Endothelial cell of umbilical vein (primary cell): ENCODE results near the gene ATP11C. TPM values are rescaled to one million over a fixed set of nuclear protein-coding genes. Genes with fewer than 3 reads are reported as not detected.
A peak's percentile ranks its signal among the peaks of the same experiment; 100 is the strongest.

Experiments
- BruUV-seq: library from RNA; stranded (reverse); fragments of 400-500 nt; replicated peaks from 2 replicates; lab custom pipeline; 2021; lab: Mats Ljungman, UMichigan
- CTCF ChIA-PET: fragments of 300-600, 350-600 bp; sonication (Branson Sonifier 250); formaldehyde crosslinking; loops from one replicate; lab custom pipeline; 2021; ENCODE audit warnings: antibody characterized with exemption, inconsistent platforms; lab: Charles Lee
- POLR2A ChIA-PET: fragments of 300-600, 350-600 bp; sonication (Branson Sonifier 250); formaldehyde crosslinking; loops from one replicate; lab custom pipeline; 2021; ENCODE audit warnings: antibody characterized with exemption, inconsistent platforms; lab: Charles Lee
- DNase-seq: peaks from one replicate; pipeline ENCODE4 v3.0.0-alpha.2; 2011; ENCODE audit warnings: low read depth, low spot score
- FAIRE-seq: peaks from 2 replicates; lab custom pipeline; 2011; peaks lifted over from hg19 to GRCh38; lab: Jason Lieb, UNC
- H2AFZ ChIP-seq: 2 replicates; pipeline ENCODE4 v1.6.0; 2012; ENCODE audit warnings: low read depth, low read length, control low read depth, inconsistent platforms
- H3K27ac ChIP-seq: 2 replicates; pipeline ENCODE4 v1.5.1; 2011; ENCODE audit warnings: low read depth, mild to moderate bottlenecking, control low read depth, low read length, moderate library complexity; ENCODE audit not compliant: insufficient read depth
- H3K27me3 ChIP-seq, 2 experiments: 2 replicates each; pipeline versions ENCODE4 v1.6.0 to v1.6.1; 2011; ENCODE audit warnings: low read length in 2 of 2, mixed read lengths in 1 of 2; ENCODE audit not compliant: control insufficient read depth in 2 of 2, insufficient read depth in 2 of 2
- H3K36me3 ChIP-seq, 2 experiments: 2 replicates in 1 of 2; 3 replicates in 1 of 2; pipeline ENCODE4 v1.5.1; 2011; ENCODE audit warnings: low read length in 2 of 2, mild to moderate bottlenecking in 1 of 2, moderate library complexity in 1 of 2; ENCODE audit not compliant: control insufficient read depth in 2 of 2, insufficient read depth in 2 of 2; ENCODE audit errors: extremely low read depth in 1 of 2
- H3K4me1 ChIP-seq: 3 replicates; pipeline ENCODE4 v1.5.1; 2011; ENCODE audit warnings: mild to moderate bottlenecking, low read length; ENCODE audit not compliant: control insufficient read depth, insufficient read depth; ENCODE audit errors: extremely low read depth
- H3K4me2 ChIP-seq: 2 replicates; pipeline ENCODE4 v1.6.1; 2011; ENCODE audit warnings: low read length, control low read depth, mixed read lengths; ENCODE audit not compliant: insufficient read depth
- H3K4me3 ChIP-seq, 3 experiments: fragments of 200-600 bp in 1 of 3; sonication (generic), shearing (Covaris generic) in 1 of 3; replicated peaks in 1 of 3; 2 replicates each; pipeline ENCODE4 v1.5.1; 2011 to 2016; ENCODE audit warnings: control low read depth in 3 of 3, low read length in 3 of 3, mild to moderate bottlenecking in 2 of 3, inconsistent platforms in 1 of 3, low read depth in 1 of 3, moderate library complexity in 1 of 3; ENCODE audit not compliant: insufficient read depth in 1 of 3
- H3K79me2 ChIP-seq: 2 replicates; pipeline ENCODE4 v1.6.0; 2012; ENCODE audit warnings: low read length, inconsistent platforms; ENCODE audit not compliant: control insufficient read depth, insufficient read depth
- H3K9ac ChIP-seq: replicated peaks from 2 replicates; pipeline ENCODE3; 2011; ENCODE audit warnings: low read length, control low read depth; ENCODE audit not compliant: insufficient read depth; ENCODE audit errors: extremely low read depth
- H3K9me1 ChIP-seq: replicated peaks from 3 replicates; pipeline ENCODE4 v1.6.0; 2011; ENCODE audit warnings: mild to moderate bottlenecking, low read length; ENCODE audit not compliant: control insufficient read depth, insufficient read depth; ENCODE audit errors: extremely low read depth
- H3K9me3 ChIP-seq: replicated peaks from 2 replicates; pipeline ENCODE4 v1.5.1; 2012; ENCODE audit warnings: low read length, inconsistent platforms; ENCODE audit not compliant: control insufficient read depth, insufficient read depth
- H4K20me1 ChIP-seq: replicated peaks from 2 replicates; pipeline ENCODE3; 2011; ENCODE audit warnings: mild to moderate bottlenecking, low read length; ENCODE audit not compliant: control insufficient read depth, insufficient read depth; ENCODE audit errors: extremely low read depth
- CTCF ChIP-seq, 2 donors: IDR thresholded peaks; 1 replicate in 1 of 2; 2 replicates in 1 of 2; pipeline ENCODE4 v1.5.1; 2011; ENCODE audit warnings: low read length in 2 of 2, mild to moderate bottlenecking in 2 of 2, moderate library complexity in 2 of 2, control low read depth in 1 of 2, inconsistent platforms in 1 of 2, low read depth in 1 of 2; ENCODE audit not compliant: insufficient read depth in 1 of 2; ENCODE audit errors: extremely low read depth in 1 of 2
- FOS ChIP-seq: IDR thresholded peaks from 2 replicates; pipeline ENCODE4 v1.6.1; 2011; ENCODE audit warnings: mild to moderate bottlenecking, low read length, moderate library complexity, borderline replicate concordance; ENCODE audit not compliant: insufficient read depth
- MAX ChIP-seq: IDR thresholded peaks from 2 replicates; pipeline ENCODE4 v1.6.1; 2011; ENCODE audit not compliant: insufficient read depth, insufficient read length
- MYC ChIP-seq: IDR thresholded peaks from one replicate; pipeline ENCODE4 v1.6.1; 2011; ENCODE audit warnings: mild to moderate bottlenecking, low read depth, low read length
- POLR2AphosphoS5 ChIP-seq: IDR thresholded peaks from 2 replicates; pipeline ENCODE4 v1.6.1; 2012; ENCODE audit warnings: low read depth, mild to moderate bottlenecking, control low read depth, low read length, moderate library complexity; ENCODE audit not compliant: insufficient read depth
- dilution Hi-C: fragments of 300-500 bp; cut with MboI; formaldehyde crosslinking; loops from one replicate; pipeline ENCODE4 v1.15.0; 2019; ENCODE audit warnings: low sequenced_read_pairs; ENCODE audit not compliant: extremely low pct_ligation_motif_present
- intact Hi-C: fragments of 100-400 bp; cut with micrococcal nuclease; formaldehyde crosslinking; loops from one replicate; pipeline ENCODE4 v1.10.0; 2022
- polyA plus RNA-seq, 4 experiments: library from polyadenylated mRNA; depleted of rRNA in 3 of 4; stranded (reverse) in 3 of 4; unstranded in 1 of 4; fragments of >200 nt; gene quantifications; 2 replicates each; pipeline versions ENCODE4 v1.2.1 to v1.2.3, GENCODE V29; 2011 to 2012; ENCODE audit warnings: missing spikeins in 1 of 4
- total RNA-seq: library from RNA; stranded (reverse); gene quantifications from 2 replicates; pipeline ENCODE4 v1.2.3, GENCODE V29; 2021

ATP11C gene
- total and polyA plus RNA-seq, 2 donors (not counting 3 experiments of a cell fraction or from before 2014, with no cell fraction given): 9.1 to 31.8 TPM

- DNase-seq (no peak), FAIRE-seq (no peak)
- H2AFZ ChIP-seq: no peak overlapping the region
- H3K27me3 ChIP-seq: no peaks in the 10 kb centered on the region
- H4K20me1 ChIP-seq: no peaks in the 10 kb centered on the region
- H3K36me3 ChIP-seq: no peaks in the 10 kb centered on the region
- no peak overlapping the region for H3K9ac ChIP-seq
- no peaks in the 10 kb centered on the region for H3K9me3 ChIP-seq
- no peak overlapping the region for H3K4me2 ChIP-seq
- BruUV-seq: no TSS peak
- ChIA-PET POLR2A (no interaction called here), CTCF (interaction anchor here (1.6 kb wide), 1 partner anchor 11 kb away, joined by 3 read pairs; no protein-coding TSS in a partner anchor)
- H3K4me1 ChIP-seq: no peaks in the 10 kb centered on the region
- dilution Hi-C loops (no loop called here), intact Hi-C loops (no loop called here)
- H3K9me1 ChIP-seq: no peaks in the 10 kb centered on the region
- H3K27ac ChIP-seq: no peak overlapping the region
- no peak overlapping the region for H3K4me3 ChIP-seq
- TF ChIP-seq MAX: no peak
- no peak for TF ChIP-seq MYC
- no peak for TF ChIP-seq POLR2AphosphoS5
- no peak for TF ChIP-seq CTCF (IDR thresholded peaks at IDR 0.05; ENCODE audit: extremely low read depth in 1 of 2, insufficient read depth in 1 of 2, low read depth in 1 of 2, low read length in 2 of 2)
- H3K79me2 ChIP-seq: no peaks in the 10 kb centered on the region
Measured at GRCh38 chrX:139750390-139750789, 182.5 kb downstream of the ATP11C start.

- Histone ChIP-seq H3K4me1 (peaks cover 20% of the 10 kb centered on the region), H3K9ac (no peak overlapping the region), H3K9me1 (no peaks in the 10 kb centered on the region), H3K4me3 (no peak overlapping the region), H3K79me2 (no peaks in the 10 kb centered on the region), H2AFZ (no peak overlapping the region), H3K9me3 (no peaks in the 10 kb centered on the region), H3K27ac (peak overlapping the region; percentile 63), H3K4me2 (peak overlapping the region; percentile 55), H4K20me1 (no peaks in the 10 kb centered on the region), H3K36me3 (no peaks in the 10 kb centered on the region), H3K27me3 (no peaks in the 10 kb centered on the region)
- intact Hi-C loops (loop anchor here (2.0 to 10.0 kb wide), 2 partner anchors 18 to 196 kb away; partner anchors contain the start of gene ATP11C), dilution Hi-C loops (no loop called here)
- peak; percentile 44 for DNase-seq
- FAIRE-seq: peak; percentile 94
- ChIA-PET POLR2A (no interaction called here), CTCF (interaction anchor here (1.3 kb wide), 1 partner anchor 11 kb away, joined by 3 read pairs; no protein-coding TSS in a partner anchor)
- TF ChIP-seq FOS (peak; percentile 55), POLR2AphosphoS5 (peak; percentile 40), CTCF (IDR thresholded peaks at IDR 0.05; ENCODE audit: extremely low read depth in 1 of 2, insufficient read depth in 1 of 2, low read depth in 1 of 2, low read length in 2 of 2) (no peak)
- no TSS peak for BruUV-seq
Measured at GRCh38 chrX:139739138-139739537, 193.7 kb downstream of the ATP11C start.
